SK-N-MC (cell line): Measurements from ENCODE around the gene NT5C3A.

Experiments used
- DNase-seq: peaks from one replicate; pipeline ENCODE4 v3.0.0-alpha.2; 2011; ENCODE audit warnings: low read depth, low spot score
- H3K27ac ChIP-seq: fragments of 200-600 bp; sonication (generic); 2 replicates; pipeline ENCODE4 v1.5.1; 2016; ENCODE audit warnings: mixed run types
- H3K36me3 ChIP-seq: fragments of 200-600 bp; sonication (generic); 2 replicates; pipeline ENCODE4 v1.6.1; 2017; ENCODE audit warnings: antibody characterized with exemption, low read length, mixed read lengths; ENCODE audit not compliant: insufficient read depth
- H3K4me3 ChIP-seq: fragments of 200-600 bp; sonication (generic); 2 replicates; pipeline ENCODE4 v1.5.1; 2016
- H3K9ac ChIP-seq: fragments of 200-600 bp; sonication (generic); 2 replicates; pipeline ENCODE4 v1.8.0; 2017; ENCODE audit warnings: mixed run types, mixed read lengths; ENCODE audit not compliant: insufficient read length
- H3K9me3 ChIP-seq: fragments of 200-600 bp; sonication (generic); 2 replicates; pipeline ENCODE4 v1.6.1; 2017; ENCODE audit warnings: low read depth, mild to moderate bottlenecking, antibody characterized with exemption, low read length, moderate library complexity, mixed read lengths
- EZH2 ChIP-seq: fragments of 200-600 bp; sonication (generic); IDR thresholded peaks from one replicate; pipeline ENCODE4 v1.6.1; 2017; ENCODE audit warnings: antibody characterized with exemption
- FOXP2 ChIP-seq: optimal IDR thresholded peaks from 2 replicates; pipeline ENCODE3; 2011; ENCODE audit warnings: mild to moderate bottlenecking, moderate library complexity; ENCODE audit not compliant: insufficient read depth; ENCODE audit errors: extremely low read length, control extremely low read depth
- POLR2AphosphoS5 ChIP-seq: IDR thresholded peaks from 2 replicates; pipeline ENCODE4 v1.6.1; 2012; ENCODE audit warnings: mild to moderate bottlenecking, low read depth, low read length, borderline replicate concordance

Gene NT5C3A

GRCh38 chr7:33053721-33054120 is 8.9 kb downstream of the NT5C3A start:
- Histone ChIP-seq H3K9me3 (no peaks in the 10 kb centered on the region), H3K27ac (no peak overlapping the region), H3K9ac (no peak overlapping the region), H3K36me3 (peaks cover 4% of the 10 kb centered on the region; the same call in 1 of the 2 replicates), H3K4me3 (no peak overlapping the region)
- no peak for DNase-seq
- TF ChIP-seq FOXP2 (no peak), EZH2 (no peak), POLR2AphosphoS5 (no peak)

DNA sequence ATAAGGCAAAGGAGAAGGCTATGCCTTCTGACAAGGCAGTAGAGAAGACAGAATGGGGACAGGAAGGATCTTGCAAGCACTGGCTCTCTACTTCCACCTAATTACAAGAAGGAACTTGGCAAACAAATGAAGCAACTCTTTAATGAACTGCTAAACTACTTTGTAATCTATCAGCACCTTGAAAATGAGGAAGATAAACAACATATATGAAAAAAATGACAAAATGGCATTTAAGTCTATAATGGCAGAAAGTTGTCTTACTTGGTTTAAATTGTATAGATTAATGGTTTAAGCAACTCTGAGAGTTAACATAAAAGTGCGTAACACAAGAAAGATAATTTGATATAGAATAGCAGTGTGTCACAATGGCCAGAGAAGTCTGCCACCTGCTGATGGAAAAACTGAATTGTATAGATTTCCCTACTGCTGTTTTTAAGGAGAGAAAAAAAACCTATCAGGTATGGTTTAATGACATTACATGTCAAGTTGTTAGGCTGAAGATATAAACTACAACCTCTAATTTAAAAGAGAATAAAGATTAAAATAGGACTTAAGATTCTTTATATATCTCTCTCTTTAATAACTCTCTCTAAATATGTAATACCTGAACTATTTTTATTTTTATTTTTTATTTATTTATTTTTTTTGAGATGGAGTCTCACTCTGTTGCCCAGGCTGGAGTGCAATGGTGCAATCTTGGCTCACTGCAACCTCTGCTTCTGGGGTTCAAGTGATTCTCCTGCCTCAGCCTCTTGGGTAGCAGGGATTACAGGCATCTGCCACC is 11.8 kb downstream of the NT5C3A start:
- no peak for TF ChIP-seq EZH2
- no peak for TF ChIP-seq FOXP2
- TF ChIP-seq POLR2AphosphoS5, result no peak
- Histone ChIP-seq H3K27ac (no peak overlapping the region), H3K36me3 (no peaks in the 10 kb centered on the region), H3K9me3 (no peaks in the 10 kb centered on the region), H3K4me3 (no peak overlapping the region), H3K9ac (no peak overlapping the region)
- DNase-seq, result peak; percentile 34

- no peaks in the 10 kb centered on the region for H3K36me3 ChIP-seq
- H3K9me3 ChIP-seq, result no peaks in the 10 kb centered on the region
- DNase-seq, result no peak
- TF ChIP-seq FOXP2 (no peak), POLR2AphosphoS5 (no peak), EZH2 (no peak)
- H3K4me3 ChIP-seq, result no peak overlapping the region
- H3K9ac ChIP-seq, result no peak overlapping the region
- no peak overlapping the region for H3K27ac ChIP-seq
Observed at GRCh38 chr7:33048704-33049103, 13.9 kb downstream of the NT5C3A start.

GRCh38 chr7:33048257-33048656 is 14.3 kb downstream of the NT5C3A start:
- H3K36me3 ChIP-seq, result no peaks in the 10 kb centered on the region
- H3K27ac ChIP-seq, result no peak overlapping the region
- no peak overlapping the region for H3K9ac ChIP-seq
- no peak for DNase-seq
- no peak overlapping the region for H3K4me3 ChIP-seq
- no peaks in the 10 kb centered on the region for H3K9me3 ChIP-seq
- TF ChIP-seq POLR2AphosphoS5, result no peak
- TF ChIP-seq EZH2, result no peak
- TF ChIP-seq FOXP2, result no peak

DNA sequence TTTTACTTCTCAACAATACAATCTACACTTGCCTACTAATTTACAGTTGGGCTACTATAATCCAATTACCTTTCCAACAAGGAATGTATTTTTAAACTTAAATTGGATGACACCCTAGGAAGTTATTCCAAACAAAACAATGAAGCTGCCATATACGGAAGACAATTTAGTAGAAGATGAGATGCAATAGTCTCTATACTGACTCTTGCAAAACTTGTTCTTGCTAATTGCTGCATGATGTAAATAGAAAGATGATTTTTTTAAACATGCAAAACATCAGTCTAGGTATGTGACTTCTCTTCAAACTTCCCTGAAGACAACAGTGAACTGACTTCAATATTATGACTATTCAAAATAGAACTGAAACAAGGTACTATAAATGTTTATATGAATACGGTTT is 17.6 kb downstream of the NT5C3A start:
- Histone ChIP-seq H3K9me3 (no peaks in the 10 kb centered on the region), H3K27ac (no peak overlapping the region), H3K4me3 (no peak overlapping the region), H3K9ac (no peak overlapping the region), H3K36me3 (no peaks in the 10 kb centered on the region)
- TF ChIP-seq POLR2AphosphoS5 (no peak), FOXP2 (no peak), EZH2 (no peak)
- DNase-seq, result no peak

GRCh38 chr7:33044401-33044718 is 18.2 kb downstream of the NT5C3A start:
- Histone ChIP-seq H3K9me3 (no peaks in the 10 kb centered on the region), H3K9ac (no peak overlapping the region), H3K27ac (peak overlapping the region; percentile 65), H3K36me3 (no peaks in the 10 kb centered on the region), H3K4me3 (no peak overlapping the region)
- DNase-seq, result no peak
- TF ChIP-seq EZH2, result no peak
- no peak for TF ChIP-seq POLR2AphosphoS5
- no peak for TF ChIP-seq FOXP2

GRCh38 chr7:33043501-33044400 is 18.8 kb downstream of the NT5C3A start:
- TF ChIP-seq FOXP2 (no peak), POLR2AphosphoS5 (no peak), EZH2 (no peak)
- no peak for DNase-seq
- H3K9ac ChIP-seq, result no peak overlapping the region
- no peaks in the 10 kb centered on the region for H3K9me3 ChIP-seq
- H3K27ac ChIP-seq, result peak overlapping the region; percentile 65
- no peaks in the 10 kb centered on the region for H3K36me3 ChIP-seq
- H3K4me3 ChIP-seq, result no peak overlapping the region

DNA sequence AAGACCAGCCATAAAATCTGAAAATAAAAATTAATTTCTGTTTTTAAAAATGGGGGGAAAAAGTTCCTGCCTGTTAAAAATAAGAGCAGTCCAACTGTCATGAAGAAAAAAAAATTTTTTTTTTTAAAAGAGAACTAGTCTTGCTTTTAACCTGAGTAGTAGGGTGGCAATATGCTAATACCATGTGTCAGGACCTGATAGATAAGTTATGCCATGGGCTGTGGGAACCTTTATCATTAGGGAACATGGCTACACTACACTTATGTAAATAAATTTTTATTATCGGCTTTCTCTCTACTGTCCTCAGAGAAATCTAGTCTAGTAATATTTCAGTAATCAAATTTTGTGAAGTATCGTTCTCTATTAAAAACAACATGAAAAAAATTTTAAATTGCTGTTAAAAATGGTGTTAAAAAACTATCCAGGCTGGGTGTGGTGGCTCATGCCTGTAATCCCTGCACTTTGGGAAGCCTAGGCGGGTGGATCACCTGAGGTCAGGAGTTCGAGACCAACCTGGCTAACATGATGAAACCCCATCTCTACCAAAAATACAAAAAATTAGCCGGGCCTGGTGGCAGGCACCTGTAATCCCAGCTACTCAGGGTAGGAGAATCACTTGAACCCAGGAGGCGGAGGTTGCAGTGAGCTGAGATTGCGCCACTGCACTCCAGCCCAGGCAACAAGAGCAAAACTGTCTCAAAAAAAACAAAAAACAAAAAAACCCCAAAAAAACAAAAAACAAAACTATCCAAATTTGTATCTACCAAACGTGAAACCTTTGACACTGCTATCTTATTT is 20.7 kb downstream of the NT5C3A start:
- no peak overlapping the region for H3K9ac ChIP-seq
- H3K4me3 ChIP-seq, result no peak overlapping the region
- TF ChIP-seq EZH2, result no peak
- no peak for TF ChIP-seq POLR2AphosphoS5
- TF ChIP-seq FOXP2, result no peak
- H3K27ac ChIP-seq, result no peak overlapping the region
- H3K9me3 ChIP-seq, result no peaks in the 10 kb centered on the region
- no peaks in the 10 kb centered on the region for H3K36me3 ChIP-seq
- DNase-seq, result no peak
